HL-60/S4 (cell line): Measurements from ENCODE around the gene CAGE1.

Experiments used
- in situ Hi-C: fragments of 300-500 bp; cut with MboI; formaldehyde crosslinking; loops from 2 replicates; pipeline ENCODE4 v1.14.3; 2022; ENCODE audit warnings: low sequenced_read_pairs

Gene CAGE1

DNA sequence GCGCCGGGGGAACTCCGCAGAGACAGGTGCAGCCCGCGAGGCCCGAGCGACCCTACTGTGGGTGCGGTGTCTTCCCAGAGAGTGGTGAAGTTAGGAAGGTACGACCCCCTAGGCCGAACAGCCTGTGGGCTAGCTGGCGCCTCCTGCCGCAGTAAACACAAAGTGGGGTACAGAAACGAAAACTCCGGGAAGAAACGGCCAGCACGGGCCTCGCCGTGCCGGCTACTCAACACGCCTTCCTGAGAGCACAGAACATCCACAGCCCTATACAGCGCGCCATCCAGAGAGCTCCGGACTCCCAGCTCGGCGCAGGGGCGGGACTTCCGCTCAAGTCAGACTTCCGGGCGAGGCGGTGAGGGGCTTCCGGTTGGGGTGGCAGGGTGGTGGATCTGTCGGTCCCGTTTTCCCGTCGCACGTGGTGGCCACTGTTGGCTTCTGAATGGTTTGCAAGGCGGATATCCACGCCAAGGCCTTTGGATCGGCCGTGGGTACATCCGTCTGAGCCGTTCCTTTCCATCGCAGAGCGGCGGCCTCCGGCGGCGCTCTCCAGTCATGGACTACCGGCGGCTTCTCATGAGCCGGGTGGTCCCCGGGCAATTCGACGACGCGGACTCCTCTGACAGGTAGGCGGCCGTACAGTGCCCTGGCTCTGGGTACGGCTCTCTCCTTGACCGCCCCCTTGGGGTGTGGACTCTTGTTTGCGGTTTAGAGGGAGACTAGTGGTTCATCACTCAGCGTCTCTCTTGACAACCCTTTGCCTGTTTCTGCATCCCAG lies at the start of gene CAGE1, which contains the start of gene RIOK1:
Gene CAGE1 (minus strand): TSS at position 292 of the 775 bp plus-strand sequence. CDS start 2,569 bp downstream, outside the sequence.
Gene RIOK1 (plus strand): TSS at position 358 of the 775 bp plus-strand sequence. CDS start 195 bp downstream, at position 553.
- in situ Hi-C loops = no loop called here

DNA sequence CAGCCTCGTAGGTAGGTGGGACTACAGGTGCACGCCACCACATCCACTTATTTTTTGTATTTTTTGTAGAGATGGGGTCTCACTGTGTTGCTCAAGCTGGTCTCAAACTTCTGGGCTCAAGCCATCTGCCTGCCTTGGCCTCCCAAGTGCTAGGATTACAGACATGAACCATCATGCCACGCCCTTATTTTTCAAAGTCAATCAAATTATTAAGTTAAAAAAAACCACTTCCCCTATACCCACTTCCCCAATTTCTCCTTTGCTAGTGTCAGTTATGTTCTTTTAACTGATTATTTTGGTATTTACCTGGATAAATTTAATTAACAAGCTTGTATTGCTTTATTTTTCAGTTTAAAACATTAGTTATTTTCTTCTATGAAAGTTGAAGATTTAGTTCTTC lies 49.7 kb upstream of the CAGE1 start:
- in situ Hi-C loops = no loop called here

DNA sequence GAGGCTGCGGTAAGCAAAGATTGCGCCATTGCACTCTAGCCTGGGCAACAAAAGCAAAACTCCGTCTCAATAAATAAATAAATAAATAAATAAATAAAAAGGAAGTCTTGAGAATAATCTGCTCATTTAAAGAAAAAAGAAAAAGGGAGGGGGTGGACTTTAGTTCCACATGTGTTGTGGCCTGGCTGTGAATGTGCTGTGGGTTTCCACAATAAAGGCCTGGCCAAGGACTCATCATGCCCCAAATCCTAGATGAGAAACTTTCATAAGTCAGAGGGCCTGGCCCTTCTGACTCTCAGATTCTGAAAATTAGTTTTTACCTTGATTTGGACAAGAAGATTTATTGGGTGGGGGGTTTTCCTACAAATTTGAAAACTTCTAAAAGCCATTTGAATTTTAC lies 48.5 kb upstream of the CAGE1 start:
- in situ Hi-C loops = no loop called here

DNA sequence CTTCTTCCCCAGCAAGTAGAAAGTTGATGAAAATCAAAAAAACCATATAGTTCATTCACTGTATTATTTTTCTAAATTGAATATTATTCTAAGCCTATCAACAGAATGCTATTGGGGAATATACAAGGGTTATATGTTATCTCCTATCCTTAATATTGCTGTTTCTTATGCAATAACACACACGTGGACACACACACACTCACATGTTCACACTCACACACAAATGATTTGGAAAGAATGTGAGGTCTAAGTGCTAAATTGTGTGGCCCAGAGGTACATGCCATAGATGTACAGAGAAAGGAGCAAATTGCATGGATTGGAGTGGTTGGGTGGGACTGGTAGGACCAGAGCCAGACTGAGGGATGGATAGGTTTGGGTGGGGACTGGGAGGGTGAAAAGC lies 45.1 kb upstream of the CAGE1 start:
- in situ Hi-C loops = no loop called here

DNA sequence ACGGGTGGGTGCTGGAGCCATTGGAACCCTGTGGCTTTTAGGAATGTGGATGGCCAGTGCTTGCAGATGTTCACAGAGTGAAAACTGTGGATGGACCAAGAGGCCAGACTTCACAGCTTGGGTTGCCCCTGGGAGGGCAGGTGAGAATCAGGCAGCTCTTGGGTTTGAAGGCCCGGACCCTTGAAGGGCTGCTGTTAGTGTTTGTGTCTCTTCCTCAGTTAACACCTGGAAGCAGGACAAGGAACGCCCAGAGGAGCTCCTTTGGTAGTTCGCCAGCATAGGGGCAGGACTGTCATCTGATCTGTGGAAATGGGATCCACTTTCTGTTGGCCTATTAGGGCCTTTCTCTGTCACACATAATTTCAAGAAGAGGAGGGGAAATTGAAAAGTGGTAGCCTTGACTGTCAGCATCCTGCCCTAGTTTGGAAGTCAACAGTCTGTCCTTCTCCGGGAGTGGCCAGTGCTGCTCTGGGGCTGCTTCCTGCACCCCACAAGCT lies 43.6 kb upstream of the CAGE1 start:
- in situ Hi-C loops = no loop called here

DNA sequence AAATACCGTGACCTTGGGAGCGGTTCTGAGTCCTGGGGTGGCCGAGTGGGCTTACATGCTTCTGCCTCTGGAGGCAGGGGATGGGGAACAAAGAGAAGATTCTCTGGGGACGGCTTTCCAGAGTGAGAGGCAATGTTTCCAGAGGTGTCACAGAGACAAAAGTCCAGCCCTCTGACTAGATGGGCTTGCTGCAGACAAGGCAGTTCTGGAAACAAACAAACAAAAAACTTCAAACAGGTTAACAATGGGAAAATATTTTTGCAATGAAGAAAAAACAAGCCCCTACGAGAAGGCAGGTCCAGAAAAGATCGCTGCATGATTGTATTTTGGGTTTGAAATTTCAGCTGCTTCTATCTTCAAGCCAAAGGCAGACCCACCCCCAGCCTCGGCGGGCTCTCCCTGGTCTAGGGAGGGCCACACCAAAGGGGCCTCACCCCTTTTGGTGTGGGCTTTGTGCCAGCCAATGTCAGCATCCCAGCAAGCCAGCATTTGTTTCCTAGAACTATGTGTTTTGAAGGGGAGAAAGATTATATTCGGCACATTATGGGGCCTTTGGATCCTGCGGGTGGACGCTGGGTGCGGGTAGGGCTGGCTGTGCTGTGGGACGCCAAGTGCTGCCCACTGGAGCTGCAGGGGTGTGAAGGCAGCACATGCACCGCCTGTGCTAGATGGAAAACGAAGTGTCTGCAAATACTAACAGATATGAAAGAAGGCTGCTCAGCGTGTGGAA lies 43.0 kb upstream of the CAGE1 start:
- in situ Hi-C loops = no loop called here

DNA sequence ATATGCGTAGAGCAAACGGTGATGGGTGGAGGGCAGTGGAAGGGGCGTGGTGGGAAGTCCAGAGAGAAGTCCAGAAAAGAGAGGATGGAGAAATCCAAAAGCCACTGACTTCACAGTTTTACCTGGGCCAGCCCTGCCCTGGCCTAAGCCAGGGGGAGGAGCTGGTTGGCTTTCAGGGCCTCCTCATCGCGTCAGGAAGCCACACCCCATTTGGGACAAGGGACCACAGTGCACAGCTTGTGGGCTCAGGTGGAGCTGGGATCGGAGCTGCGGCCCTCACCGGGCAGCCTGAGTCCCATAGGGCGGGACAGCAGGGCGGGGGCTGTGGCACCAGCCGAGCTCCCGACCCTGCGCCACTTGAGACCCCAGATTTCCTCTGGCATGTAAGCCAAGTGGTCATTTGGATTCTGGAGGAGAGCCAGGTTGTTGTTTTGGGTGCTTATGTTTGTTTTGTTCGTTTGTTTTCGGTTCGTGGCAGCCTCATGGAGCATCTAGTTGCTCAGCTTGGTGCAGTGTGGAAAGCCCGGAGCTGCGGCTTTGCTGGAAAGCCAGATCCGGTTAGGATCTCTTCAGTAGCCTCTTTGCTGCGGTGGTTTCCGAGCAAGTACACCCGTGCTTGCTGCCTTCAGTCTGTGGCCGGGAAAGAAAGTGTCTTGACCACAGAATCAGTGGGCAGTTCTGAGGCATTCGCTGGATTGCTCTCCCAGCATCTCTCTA lies 42.3 kb upstream of the CAGE1 start:
- in situ Hi-C loops = no loop called here

DNA sequence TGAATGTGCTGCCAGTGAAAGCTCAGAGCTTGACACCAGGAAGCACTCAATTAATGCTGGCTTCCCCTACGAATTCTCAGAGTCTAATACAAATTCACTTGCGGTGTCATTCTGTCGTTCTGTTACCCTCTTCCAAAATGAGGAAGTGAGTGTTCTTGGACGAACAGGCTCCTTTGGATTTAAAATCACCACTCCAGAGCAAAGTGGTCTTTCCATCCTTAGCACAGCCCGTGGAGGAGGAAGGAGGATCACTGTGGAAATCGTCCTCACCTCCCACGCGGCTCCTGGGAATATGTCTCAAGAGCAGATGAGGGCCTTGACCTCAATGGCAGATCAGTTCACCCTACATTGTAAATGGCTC lies 41.8 kb upstream of the CAGE1 start:
- in situ Hi-C loops = no loop called here

DNA sequence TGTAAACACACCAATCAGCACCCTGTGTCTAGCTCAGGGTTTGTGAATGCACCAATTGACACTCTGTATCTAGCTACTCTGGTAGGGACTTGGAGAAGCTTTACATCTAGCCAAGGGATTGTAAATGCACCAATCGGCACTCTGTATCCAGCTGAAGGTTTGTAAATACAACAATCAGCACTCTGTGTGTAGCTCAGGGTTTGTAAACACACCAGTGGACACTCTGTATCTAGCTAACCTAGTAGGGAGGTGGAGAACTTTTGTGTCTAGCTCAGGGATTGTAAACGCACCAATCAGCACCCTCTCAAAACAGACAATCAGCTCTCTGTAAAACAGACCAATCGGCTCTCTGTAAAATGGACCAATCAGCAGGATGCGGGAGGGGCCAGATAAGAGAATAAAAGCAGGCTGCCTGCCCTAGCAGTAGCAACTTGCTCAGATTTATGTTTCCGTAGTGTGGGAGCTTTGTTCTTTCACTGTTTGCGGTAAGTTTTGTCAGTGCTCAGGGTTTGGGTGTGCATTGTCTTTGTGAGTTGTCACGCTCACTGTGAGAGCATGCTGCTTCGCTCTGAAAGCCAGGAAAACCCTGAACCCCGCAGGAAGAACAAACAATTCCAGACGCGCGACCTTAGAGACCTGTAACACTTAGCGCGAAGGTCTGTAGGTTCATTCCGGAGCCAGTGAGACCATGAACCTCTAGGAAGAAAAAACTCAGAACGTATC lies 37.1 kb upstream of the CAGE1 start:
- in situ Hi-C loops = loop anchor here (10.0 kb wide), 1 partner anchor 188 kb away; no protein-coding TSS in a partner anchor

DNA sequence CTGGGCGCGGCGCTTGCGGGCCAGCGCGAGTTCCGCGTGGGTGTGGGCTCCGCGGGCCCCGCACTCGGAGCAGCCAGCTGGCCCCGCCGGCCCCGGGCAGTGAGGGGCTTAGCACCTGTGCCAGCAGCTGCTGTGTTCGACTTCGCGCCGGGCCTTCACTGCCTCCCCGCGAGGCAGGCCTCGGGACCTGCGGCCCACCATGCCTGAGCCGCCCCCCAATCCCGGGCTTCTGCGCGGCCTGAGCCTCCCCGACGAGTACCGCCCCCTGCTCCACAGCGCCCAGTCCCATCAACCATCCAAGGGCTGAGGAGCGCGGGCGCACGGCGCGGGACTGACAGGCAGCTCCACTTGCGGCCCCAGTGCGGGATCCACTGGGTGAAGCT lies 36.3 kb upstream of the CAGE1 start:
- in situ Hi-C loops = loop anchor here (10.0 kb wide), 1 partner anchor 189 kb away; no protein-coding TSS in a partner anchor

DNA sequence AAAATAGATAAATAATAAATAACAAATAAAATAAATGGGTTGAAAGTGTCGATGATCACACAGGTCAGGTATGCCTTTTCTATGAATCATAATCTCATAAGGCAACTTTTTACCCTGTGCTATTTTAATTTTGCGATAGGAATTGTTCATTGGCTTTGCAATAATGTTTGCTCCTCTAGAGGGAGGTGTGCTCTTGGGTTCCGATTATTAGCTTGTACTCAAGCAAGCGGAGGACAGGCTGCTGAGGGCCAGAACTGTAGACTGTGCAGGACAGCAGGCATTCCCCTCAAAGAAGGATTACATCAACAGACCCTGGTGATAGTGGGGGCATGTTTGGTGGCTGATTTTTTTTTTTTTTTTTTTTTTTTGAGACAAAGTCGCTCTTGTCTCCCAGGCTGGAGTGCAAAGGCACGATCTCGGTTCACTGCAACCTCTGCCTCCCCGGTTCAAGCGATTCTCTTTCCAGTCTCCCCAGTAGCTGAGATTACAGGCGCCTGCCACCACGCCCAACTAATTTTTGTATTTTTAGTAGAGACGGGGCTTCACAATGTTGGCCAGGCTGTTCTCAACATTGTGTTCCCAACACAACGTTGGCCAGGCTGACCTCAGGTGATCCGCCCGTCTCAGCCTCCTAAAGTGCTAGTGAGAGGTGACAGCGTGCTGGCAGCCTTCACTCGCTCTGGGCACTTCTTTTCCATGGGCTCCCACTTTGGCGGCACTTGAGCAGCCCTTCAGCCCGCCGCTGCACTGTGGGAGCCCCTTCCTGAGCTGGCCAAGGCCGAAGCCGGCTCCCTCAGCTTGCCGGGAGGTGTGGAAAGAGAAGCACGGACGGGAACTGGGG lies 35.6 kb upstream of the CAGE1 start:
- in situ Hi-C loops = loop anchor here (10.0 kb wide), 1 partner anchor 190 kb away; no protein-coding TSS in a partner anchor

DNA sequence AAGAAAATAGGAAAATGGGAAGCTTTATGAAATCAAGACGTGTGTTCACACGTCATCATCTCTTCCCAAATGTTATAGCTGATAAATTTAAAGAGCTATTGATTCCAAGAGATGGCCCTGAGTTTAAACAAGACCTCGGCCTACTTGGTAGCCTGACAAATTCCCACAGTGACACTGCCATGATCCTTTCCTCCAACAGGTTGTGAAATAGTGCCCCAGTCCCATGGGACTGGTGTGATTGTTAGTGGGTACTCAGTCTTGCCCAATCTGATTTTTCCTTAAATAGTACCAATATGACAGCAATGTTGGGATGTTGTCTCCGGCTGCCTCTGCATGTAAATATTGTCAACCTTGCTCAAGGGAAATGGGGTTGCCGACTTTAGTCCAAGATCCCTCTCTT lies 34.5 kb upstream of the CAGE1 start:
- in situ Hi-C loops = loop anchor here (10.0 kb wide), 1 partner anchor 191 kb away; no protein-coding TSS in a partner anchor

DNA sequence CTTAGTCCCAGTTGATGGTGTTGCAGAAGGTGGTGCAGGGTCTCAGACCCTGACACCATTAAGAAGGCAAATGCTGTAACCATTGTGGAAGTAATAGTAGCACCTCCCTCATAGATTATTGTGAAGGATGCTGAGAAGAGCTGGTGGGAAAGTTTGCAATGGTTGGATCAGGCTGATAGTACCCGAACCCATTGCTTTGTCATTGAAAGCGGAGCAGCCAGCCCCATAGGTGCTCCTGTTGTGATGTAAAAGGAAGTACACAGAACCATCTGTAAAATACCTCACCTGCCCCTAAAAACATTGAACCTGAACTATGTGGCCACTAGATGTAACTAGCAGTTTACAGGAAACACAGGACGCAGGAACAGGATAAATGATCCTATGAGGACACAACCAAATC lies 31.5 kb upstream of the CAGE1 start:
- in situ Hi-C loops = loop anchor here (10.0 kb wide), 1 partner anchor 194 kb away; no protein-coding TSS in a partner anchor

DNA sequence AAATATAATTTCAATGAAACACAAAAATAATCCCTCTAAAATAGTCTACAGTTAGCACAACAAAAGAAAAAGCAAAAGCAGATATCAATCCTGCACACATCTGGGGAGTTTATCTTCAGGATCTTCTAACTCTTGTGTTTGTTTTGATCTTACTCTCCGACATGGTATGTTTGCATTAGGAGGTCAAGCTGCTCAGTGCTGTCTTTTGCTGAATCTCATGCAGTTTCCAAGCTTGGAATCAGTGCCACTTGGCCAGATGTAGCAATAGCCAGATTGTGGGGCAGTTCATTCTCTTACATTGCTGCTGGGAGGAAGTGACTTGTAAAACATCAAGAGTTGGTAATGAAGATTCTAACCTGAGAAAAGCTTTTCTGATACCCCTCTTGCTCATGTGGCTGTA lies 29.5 kb upstream of the CAGE1 start:
- in situ Hi-C loops = no loop called here

DNA sequence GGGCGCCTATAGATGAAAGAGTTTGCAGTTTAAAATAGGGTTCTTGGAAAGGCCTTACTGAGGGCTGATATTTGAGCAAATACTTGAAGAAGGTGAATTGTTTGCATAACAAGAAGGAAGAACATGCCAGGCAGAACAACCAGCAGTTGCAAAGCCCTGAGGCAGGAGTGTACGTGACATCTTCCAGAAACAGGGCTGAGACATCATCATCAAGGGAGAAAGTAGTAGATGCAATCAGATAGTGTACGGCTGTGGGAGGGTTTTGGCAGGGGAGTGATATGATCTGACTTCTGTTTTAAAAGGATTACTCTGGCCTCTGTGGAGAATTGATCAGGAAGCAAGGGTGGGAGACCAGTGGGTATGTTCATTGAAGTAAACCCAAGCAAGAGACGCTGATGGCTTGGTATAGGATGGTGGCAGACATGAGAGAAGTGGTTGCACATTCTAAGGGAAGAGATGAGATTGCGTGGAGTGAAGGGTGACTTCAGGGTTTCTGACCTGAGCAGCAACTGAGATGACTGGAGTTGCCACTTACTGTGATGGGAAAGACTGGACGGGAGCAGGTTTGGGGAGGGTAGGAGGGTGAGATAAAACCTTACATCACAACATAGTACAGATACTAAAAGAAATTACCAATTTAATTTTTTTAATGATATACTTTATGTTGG lies 28.8 kb upstream of the CAGE1 start:
- in situ Hi-C loops = no loop called here

DNA sequence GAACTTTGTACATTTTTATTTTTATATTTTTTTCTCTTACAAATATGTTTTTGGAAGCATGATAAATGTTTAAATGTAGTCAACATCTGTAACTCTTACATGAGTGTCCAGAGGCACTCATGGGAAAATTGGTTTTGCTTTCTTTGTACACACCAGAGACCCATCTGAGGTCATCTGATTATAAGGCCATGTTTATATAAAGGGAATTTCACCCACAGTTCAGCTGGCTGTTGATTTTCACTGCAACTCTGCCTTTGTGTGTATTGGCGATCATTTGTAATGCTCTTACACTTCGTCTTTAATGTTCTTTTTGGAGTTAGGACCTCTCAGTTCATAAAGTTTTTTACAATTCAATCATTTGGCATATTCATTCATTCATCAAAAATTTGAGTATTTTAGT lies 28.1 kb upstream of the CAGE1 start:
- in situ Hi-C loops = no loop called here

DNA sequence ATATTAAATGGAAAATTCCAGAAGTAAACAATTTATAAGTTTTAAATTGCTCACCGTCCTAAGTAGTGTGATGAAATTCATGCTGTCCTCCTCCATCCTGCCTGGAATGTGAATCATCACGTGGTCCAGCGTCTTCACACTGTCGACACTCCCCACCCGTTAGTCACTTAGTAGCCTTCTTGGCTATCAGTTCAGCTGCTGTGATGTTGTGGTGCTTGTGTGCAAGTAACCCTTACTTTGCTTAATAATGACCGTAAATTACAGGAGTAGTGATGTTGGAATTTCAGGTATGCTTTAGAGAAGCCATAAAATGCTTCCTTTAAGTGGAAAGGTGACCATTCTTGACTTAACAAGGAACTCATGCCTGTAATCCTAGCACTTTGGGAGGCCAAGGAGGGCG lies 25.3 kb upstream of the CAGE1 start:
- in situ Hi-C loops = no loop called here

DNA sequence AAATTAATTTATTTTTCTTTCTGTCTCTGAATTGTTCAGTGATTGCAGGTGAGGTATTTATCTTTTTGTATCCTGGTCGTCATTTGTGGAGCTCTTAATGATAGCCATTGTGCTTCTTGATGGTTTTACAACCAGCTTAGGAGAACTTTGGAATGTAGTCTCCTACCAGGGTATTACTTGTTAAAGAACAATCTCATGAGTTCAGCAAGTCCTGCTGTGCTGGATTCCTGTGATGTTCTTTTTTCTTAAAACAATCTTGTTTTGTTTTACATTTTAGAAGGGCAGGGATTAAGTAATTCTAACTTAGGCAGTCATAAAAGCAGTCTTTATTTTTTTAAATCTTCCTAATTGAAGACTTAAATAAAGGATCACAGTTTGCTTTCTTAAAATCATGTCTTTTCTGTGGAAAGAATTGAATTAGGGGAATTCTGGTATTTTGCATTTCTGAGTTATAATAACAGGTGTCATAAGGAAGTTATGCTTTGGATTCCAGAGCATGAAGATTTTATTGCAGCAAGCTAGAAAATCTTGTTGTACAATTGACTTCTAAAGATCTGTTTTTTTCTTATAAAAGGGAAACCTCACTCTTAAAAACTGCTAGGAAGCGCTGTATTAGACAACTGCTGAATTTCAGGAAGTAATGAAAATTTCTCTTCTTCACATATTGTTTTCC lies 23.7 kb upstream of the CAGE1 start:
- in situ Hi-C loops = no loop called here

DNA sequence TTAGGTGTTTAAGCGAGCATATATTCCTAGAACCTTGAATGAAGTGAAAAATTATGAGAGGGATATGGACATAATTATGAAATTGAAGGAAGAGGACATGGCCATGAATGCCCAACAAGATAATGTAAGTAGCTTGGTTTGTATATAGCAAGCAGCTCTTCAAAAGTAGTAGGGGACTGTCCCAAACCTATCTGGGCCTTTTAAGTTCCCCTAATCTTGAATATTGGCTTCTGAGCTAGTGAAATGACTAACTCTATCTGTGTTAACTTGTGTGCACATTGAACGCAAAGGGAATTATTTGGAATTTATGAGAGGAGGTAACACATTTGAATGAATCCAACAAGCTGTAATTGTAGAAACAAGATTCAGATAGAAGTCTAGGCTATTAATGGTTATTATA lies 21.8 kb upstream of the CAGE1 start:
- in situ Hi-C loops = no loop called here
